Smooth muscle cell of bladder (primary cell): ENCODE data around the gene MOGAT3. TPM values are rescaled to one million over a fixed set of nuclear protein-coding genes. Genes with fewer than 3 reads are reported as not detected.

ENCODE experiments used
- total RNA-seq: library from RNA; depleted of rRNA; stranded (reverse); fragments of >200 nt; gene quantifications from 2 replicates; pipeline ENCODE4 v1.2.3, GENCODE V29; 2014

The MOGAT3 gene, protein sequence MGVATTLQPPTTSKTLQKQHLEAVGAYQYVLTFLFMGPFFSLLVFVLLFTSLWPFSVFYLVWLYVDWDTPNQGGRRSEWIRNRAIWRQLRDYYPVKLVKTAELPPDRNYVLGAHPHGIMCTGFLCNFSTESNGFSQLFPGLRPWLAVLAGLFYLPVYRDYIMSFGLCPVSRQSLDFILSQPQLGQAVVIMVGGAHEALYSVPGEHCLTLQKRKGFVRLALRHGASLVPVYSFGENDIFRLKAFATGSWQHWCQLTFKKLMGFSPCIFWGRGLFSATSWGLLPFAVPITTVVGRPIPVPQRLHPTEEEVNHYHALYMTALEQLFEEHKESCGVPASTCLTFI
- total RNA-seq, result not detected in 2 replicates

DNA sequence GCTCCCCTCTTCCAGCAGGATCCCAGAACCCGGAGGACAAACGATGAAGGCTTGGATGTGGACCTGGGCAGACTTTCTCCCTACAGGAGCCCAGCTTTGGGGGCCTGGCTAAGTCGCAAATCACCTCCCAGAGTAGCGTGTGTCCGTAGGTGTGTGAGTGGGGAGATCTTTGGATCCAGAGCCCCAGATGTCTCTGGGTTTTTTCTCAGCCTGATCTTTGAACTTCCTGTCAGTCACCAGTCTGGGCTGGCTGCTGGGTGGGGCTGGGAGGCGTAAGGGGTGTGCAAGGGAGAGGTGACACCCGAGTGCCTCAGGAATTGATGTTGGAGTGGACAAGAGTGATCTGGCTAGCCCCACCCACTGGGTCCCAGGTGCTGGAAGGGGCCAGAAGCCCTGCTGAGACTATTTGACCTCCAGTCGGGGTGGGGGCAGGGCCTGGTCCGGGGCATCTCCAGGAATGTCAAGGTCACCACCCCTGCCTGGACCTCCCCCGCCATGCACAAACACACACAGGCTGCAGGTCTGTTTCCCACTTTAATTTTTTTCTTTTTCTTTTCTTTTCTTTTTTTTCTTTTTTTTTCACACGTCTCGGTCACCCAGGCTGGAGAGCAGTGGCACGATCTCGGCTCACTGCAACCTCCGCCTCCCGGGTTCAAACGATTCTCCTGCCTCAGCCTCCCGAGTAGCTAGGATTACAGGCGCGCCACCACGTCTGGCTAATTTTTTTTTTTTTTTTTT is at the start of gene MOGAT3:
TSS of gene MOGAT3 (minus strand) at position 175 of the 738 bp plus-strand sequence. CDS start 182 bp downstream, outside the sequence.

DNA sequence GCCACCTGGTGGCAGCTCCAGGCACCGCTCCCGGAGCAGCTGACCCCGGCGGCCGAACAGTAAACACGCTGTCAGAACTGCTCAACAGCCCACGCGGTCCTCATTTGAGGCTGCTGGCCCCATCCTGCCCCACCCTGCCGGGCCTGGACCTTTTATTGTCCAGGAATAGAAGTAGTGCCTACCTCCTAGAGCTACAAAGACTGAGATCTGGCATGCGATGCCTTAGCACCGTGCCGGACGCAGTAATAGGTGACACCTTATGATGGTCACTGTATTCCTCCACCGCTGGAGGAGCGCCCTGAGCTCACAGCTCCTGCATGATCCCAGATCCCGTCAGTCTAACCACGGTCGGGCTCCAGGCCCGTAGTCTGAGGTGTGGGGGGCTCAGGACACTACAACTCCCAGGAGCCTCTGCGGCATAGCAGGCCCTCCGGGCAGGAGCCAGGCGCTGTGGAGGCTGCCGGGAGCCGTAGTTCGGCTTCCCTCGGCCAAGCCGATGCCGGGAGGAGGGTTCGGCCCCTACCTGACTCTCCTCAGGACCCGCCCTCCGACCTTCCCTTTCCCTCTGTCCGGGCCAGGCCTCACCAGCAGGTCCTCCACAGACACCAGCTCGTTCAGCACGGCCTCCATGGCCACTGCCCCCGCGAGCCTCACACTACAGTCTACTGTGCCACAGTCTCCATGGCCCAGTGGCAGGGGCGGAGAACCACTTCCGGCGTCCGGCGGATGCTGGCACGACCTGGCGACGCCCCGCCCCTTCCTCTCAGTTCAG is 43.7 kb upstream of the MOGAT3 start, which contains the start of gene FIS1:
TSS of gene FIS1 (minus strand) at position 707 of the 772 bp plus-strand sequence. CDS start at position 630, 77 bp downstream.

DNA sequence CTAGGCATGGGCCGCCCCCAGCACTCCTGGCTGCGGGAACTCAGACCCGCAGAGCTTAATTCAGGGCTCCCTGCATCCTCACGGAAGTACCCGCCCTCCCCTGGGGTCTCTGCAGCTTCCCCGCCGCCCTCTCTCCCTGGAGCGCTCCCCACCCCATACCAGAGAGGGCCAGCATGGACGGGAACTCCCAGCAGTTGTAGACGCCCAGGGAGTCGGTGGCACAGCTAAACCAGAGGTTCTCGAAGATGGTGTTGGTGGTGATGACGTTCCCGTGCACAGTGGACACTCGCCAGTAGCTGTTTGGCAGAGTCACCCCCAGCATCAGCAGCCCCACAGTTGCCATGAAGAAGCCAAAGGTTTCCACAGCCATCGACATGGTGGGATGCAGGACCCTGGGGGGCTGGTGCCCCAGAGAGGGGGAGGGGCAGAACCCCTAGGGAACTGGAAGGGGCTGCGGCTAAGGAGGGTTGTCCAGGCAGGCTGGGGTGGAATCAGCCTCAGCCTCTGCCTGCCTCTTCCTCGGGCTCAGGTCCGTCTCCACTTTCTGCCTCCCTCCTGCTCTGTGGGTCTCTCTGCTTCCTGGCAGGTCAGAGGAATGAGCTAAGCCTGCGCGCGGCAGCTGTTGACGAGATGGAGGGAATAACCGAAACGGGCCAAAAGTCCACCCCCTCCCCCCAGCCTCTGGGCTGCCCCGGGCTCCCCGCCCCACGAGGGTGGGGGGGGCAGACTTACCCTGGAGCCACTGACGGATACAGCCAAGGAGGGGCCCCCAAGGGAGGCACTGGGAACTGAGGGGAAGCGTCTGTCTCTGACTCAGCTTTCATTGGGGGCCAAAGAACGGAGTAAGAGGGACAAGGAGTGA is 36.6 kb upstream of the MOGAT3 start, which contains the start of gene CLDN15:
TSS of gene CLDN15 (minus strand) at position 597 of the 862 bp plus-strand sequence. CDS start at position 376, 221 bp downstream.

DNA sequence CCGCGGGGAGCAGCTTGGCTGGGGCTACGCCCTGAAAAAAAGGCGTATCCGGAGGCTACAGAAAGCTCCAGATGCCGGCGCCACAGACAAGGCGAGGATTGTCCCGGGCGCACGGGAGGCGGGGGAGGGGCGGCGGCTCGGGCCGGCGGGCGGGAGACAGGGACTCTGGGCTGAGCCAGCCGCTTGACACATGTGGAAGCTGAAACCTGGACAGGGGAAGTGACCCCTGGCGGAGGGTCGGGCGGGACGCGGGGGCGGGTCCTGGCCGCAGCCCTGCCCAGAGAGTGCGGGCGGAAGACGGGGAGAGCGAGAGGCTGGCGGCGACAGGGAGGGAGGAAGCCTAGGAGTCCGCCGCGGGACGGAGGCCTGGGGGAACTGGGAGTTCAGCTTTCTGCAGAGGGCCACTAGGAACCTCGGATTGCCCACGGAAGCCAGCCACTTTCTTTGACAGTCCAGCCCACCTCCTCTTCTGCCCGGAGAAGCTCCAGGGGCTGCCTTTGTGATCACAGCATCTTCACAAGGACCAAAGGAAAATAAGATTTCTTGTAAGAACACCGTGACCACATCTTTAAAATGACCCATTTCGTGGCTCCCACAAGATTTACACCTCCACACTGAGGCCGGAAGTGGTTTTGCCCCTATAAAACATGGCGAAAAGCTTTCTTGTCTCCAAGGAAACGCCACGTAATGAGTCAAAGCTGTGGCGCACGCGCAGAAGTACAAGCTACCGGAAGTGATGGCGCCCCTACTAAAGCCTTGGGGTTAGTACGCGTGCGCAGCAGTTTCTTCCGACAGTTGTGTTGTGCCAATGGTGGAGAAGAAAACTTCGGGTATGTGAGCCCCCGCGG is 16.8 kb upstream of the MOGAT3 start, which contains the start of the genes PLOD3 and ZNHIT1:
TSS of gene PLOD3 (minus strand) at position 194 of the 848 bp plus-strand sequence. CDS start 307 bp downstream, outside the sequence.
TSS of gene ZNHIT1 (plus strand) at position 778 of the 848 bp plus-strand sequence. CDS start at position 809, 31 bp downstream.

DNA sequence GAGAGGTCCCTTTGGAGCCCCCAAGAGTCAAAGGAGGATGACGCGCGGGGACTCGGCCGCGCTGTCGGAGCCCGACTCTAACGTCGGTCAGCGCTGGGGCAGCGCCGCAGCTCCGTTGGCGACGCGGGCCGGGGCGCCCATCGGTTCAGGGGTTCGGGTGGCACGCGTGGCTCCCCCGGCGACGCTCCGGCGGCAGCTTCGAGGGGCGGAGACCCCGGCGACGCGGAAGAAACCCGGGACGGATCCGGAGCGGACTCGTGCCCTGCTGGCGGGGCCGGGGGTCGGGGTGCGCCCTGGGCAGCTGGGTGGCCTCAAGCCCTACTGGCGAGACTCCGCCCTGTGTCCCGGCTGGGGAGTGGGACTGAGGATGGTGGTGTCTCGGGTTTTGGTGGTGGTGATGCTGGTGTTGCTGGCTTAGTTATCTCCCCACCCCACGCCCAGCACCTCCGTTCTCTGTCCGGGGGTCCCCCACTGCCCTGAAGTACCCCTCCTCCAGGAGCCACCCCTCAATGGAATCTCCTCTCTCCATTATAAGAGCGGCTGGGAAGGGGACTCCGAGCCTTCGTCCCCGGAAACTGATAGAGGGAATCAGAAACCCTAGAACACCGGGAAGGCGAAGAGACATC is 20.6 kb downstream of the MOGAT3 start, which contains the start of gene NAT16:
TSS of gene NAT16 (minus strand) at position 164 of the 626 bp plus-strand sequence. CDS start 5,486 bp downstream, outside the sequence.

DNA sequence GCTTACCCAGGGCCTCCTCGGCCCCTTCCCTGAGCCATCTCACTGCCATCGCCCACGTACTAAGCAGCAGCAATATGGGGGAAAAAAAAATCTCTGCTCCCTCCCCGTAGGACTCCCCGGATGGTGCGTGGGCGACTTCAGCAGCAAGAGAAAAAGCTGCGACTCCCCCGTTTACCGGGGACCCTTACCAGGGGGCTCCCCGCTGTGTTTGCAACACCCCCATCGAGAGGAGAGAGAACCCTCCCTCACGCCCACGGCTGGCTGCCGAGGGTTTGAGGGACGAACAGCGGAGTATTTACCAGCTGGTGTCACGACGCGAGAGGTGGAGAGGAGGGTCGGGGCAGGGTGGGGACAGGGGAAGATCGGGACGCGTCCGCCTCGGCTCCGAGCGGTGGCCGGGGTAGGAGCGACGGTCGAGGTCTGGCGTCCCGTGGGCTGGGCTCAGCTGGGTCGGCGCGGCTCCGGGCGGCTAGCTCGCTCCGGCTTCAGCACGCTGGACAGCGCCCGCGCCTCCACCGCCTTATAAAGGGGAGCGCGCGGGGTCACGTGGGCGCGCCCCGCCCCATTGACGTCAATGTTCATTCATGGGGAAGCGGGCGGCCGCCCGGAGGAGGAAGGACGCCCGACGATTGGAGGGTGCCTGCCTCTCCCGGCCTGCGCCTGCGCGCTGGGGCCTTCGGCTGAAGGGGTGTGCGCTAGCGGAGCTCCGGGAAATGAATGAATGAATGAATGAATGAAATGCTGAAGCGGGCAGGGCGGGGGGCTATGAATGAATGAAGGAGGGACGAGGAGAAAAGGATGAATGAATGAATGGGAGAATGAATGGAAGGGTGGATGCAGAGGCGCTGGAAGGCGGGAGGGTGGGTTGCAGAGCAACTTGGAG is 35.5 kb downstream of the MOGAT3 start, which contains the start of gene VGF:
TSS of gene VGF (minus strand) at position 495 of the 883 bp plus-strand sequence. CDS start 726 bp downstream, outside the sequence.

DNA sequence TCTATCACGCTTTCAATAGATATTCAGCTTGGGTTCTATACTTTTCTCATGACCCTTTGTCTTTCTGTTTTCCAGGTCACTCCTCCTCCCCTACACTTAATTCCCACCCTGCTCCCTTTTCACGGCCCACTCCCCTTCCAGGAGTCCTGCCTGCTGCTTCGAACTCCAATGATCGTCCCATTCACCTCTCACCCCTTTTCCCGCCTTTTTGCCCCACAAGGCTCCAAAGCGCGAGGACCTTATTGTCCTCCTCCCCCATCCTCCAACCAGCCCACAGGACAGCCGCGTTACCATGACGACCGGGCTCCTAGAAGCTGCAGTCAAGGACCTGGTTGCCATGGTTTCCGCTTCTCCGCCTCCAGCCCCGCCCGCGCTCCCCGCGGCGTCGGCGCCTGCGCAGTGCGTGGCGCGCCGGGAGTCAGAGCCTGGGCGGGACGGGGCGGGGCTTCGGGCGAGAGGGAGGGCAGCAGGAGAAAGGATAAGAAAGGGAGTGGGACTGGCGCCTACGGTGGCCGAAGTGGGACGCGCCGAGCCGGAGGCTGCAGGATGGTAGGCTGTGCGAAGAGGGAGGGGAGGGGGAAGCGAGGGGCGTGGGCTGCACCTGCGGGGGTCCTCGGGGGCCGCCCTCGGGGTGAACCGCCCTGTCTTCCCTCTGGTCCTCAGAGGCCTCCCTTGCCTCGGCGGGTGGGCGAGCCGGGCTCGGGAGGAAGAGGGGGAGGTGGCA is 46.7 kb downstream of the MOGAT3 start, which contains the start of gene AP1S1:
TSS of gene AP1S1 (plus strand) at position 508 of the 724 bp plus-strand sequence. CDS start at position 547, 39 bp downstream.

Other genes starting within 250 kb of the MOGAT3 start
- 0.57 and 0.92 TPM in 2 replicates for gene MUC12, start 231.5 kb downstream of the MOGAT3 start, total RNA-seq
- gene MUC17, start 181.0 kb downstream of the MOGAT3 start, total RNA-seq, result under 0.01 TPM in 1 of 2 replicates, not detected in the other
- 21.6 and 22.3 TPM in 2 replicates for gene TRIM56, start 115.6 kb downstream of the MOGAT3 start, total RNA-seq
- 233 and 240 TPM in 2 replicates for gene SERPINE1, start 73.9 kb downstream of the MOGAT3 start, total RNA-seq
- gene AP1S1, start 46.6 kb downstream of the MOGAT3 start, total RNA-seq, result 167 and 187 TPM in 2 replicates
- 0.14 and 0.18 TPM in 2 replicates for gene VGF, start 35.5 kb downstream of the MOGAT3 start, total RNA-seq
- gene NAT16, start 20.7 kb downstream of the MOGAT3 start, total RNA-seq, result not detected in 2 replicates
- gene PLOD3, start 16.5 kb upstream of the MOGAT3 start, total RNA-seq, result 64.4 and 114 TPM in 2 replicates
- gene ZNHIT1, start 17.1 kb upstream of the MOGAT3 start, total RNA-seq, result 108 and 109 TPM in 2 replicates
- gene CLDN15, start 36.8 kb upstream of the MOGAT3 start, total RNA-seq, result 1.8 and 2.6 TPM in 2 replicates
- 227 and 306 TPM in 2 replicates for gene FIS1, start 44.0 kb upstream of the MOGAT3 start, total RNA-seq
- 24.0 and 29.8 TPM in 2 replicates for gene IFT22, start 120.8 kb upstream of the MOGAT3 start, total RNA-seq
- not detected in 2 replicates for gene COL26A1, start 161.8 kb upstream of the MOGAT3 start, total RNA-seq